Loucy (cell line): ENCODE data around the gene ATG10.

Source experiments
- H2AFZ ChIP-seq: fragments of 200-600 bp; sonication (generic); 2 replicates; pipeline ENCODE4 v1.6.0; 2016; ENCODE audit warnings: antibody characterized with exemption, mild to moderate bottlenecking, low read length, moderate library complexity
- H3F3A ChIP-seq: fragments of 200-600 bp; 2 replicates; pipeline ENCODE4 v1.6.0; 2016; ENCODE audit warnings: antibody characterized with exemption, low read depth, mild to moderate bottlenecking
- H3K27me3 ChIP-seq: fragments of 200-600 bp; sonication (generic); 2 replicates; pipeline ENCODE4 v1.6.1; 2014; ENCODE audit warnings: low read length, mild to moderate bottlenecking; ENCODE audit not compliant: insufficient read depth, poor library complexity, severe bottlenecking
- H3K36me3 ChIP-seq: fragments of 200-600 bp; sonication (generic); 2 replicates; pipeline ENCODE4 v1.6.1; 2016; ENCODE audit warnings: low read length; ENCODE audit not compliant: insufficient read depth
- H3K4me1 ChIP-seq: fragments of 200-600 bp; sonication (generic); 2 replicates; pipeline ENCODE4 v1.5.1; 2014; ENCODE audit warnings: low read length, mild to moderate bottlenecking; ENCODE audit not compliant: insufficient read depth, poor library complexity, severe bottlenecking
- H3K4me2 ChIP-seq: fragments of 200-600 bp; sonication (generic); 2 replicates; pipeline ENCODE4 v1.6.0; 2014; ENCODE audit warnings: antibody characterized with exemption, low read length, low read depth, mild to moderate bottlenecking; ENCODE audit not compliant: poor library complexity, severe bottlenecking
- H3K4me3 ChIP-seq: fragments of 200-600 bp; sonication (generic); 2 replicates; pipeline ENCODE4 v1.5.1; 2014; ENCODE audit warnings: low read length, mild to moderate bottlenecking, mixed read lengths; ENCODE audit not compliant: poor library complexity, severe bottlenecking
- H3K79me2 ChIP-seq: fragments of 200-600 bp; sonication (generic); 2 replicates; pipeline ENCODE4 v1.6.1; 2014; ENCODE audit warnings: low read length; ENCODE audit not compliant: insufficient read depth
- H3K9ac ChIP-seq: fragments of 200-600 bp; sonication (generic); 2 replicates; pipeline ENCODE4 v1.6.0; 2014; ENCODE audit warnings: mild to moderate bottlenecking, low read depth, low read length, moderate library complexity; ENCODE audit not compliant: poor library complexity, severe bottlenecking
- H3K9me2 ChIP-seq: fragments of 200-600 bp; sonication (generic); replicated peaks from 2 replicates; pipeline ENCODE4 v1.6.1; 2016; ENCODE audit warnings: low read depth, low read length, mixed read lengths
- H3K9me3 ChIP-seq: fragments of 200-600 bp; sonication (generic); 2 replicates; pipeline ENCODE4 v1.6.1; 2014; ENCODE audit warnings: mild to moderate bottlenecking, antibody characterized with exemption, low read length, low read depth; ENCODE audit not compliant: insufficient read depth
- H4K20me1 ChIP-seq: fragments of 200-600 bp; sonication (generic); 2 replicates; pipeline ENCODE4 v1.6.0; 2014; ENCODE audit warnings: antibody characterized with exemption, low read length, mild to moderate bottlenecking; ENCODE audit not compliant: insufficient read depth, poor library complexity, severe bottlenecking
- EZH2phosphoT487 ChIP-seq: fragments of 200-600 bp; IDR thresholded peaks from 2 replicates; pipeline ENCODE4 v1.6.1; 2018; ENCODE audit warnings: antibody characterized with exemption, mild to moderate bottlenecking, moderate library complexity, borderline replicate concordance
- TF ChIP-seq, protein P1 (sequence below): fragments of 200-600 bp; sonication (generic); conservative IDR thresholded peaks from 2 replicates; pipeline ENCODE4 v1.5.1; 2014; ENCODE audit warnings: mild to moderate bottlenecking, antibody characterized with exemption, low read length

The ATG10 gene

DNA sequence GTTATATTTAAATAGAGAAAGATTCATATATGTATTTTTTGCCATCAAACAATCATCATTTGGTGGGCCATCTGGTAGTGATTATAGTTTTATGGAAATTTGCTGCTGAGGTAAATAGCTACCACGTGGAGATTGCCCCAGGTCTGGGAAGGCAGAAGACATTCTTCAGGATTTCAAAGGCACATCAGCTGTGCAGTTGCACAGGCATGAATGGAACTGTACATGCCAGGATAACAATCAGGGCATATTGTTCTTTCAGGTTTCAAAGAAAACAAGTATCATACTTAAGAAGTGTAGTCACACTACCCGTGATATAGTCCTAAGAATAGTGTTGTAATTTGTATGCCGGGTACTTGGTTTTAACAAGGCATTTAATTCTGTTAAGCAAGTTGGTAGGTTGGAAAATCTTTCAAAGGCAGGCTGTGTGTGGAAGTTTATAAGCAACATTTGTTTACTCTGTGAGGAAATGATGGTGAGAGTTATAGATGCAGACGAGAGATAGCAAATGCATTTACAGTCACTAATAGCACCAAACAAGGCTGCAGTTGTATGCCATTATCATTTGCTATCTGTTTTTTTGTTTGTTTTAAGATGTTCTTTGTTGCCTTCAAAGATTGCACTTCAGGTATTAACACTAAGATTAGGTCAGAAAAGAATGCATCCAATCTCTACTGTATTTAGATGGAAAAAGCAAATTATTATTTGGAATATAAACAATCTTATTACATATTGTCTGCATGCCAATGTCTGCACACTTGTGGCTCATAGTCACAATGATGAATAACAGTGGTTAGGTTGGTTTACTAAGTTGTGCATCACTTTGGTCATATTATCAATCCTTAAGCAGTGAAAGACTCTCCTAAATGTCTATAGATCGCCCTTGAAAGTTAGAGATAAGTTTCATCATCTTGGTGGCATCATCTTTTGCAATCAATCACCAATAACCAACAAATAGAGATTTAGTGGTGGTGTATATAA is 251.1 kb downstream of the ATG10 start:
- Histone ChIP-seq H3K36me3 (no peaks in the 10 kb centered on the region), H3K4me2 (no peak overlapping the region), H3F3A (no peaks in the 10 kb centered on the region), H3K9me2 (no peaks in the 10 kb centered on the region), H3K79me2 (no peaks in the 10 kb centered on the region), H4K20me1 (no peaks in the 10 kb centered on the region), H3K4me3 (no peak overlapping the region), H3K9me3 (no peaks in the 10 kb centered on the region), H2AFZ (no peak overlapping the region), H3K9ac (no peak overlapping the region), H3K4me1 (peaks cover 11% of the 10 kb centered on the region), H3K27me3 (no peaks in the 10 kb centered on the region)
- TF ChIP-seq, protein P1, sequence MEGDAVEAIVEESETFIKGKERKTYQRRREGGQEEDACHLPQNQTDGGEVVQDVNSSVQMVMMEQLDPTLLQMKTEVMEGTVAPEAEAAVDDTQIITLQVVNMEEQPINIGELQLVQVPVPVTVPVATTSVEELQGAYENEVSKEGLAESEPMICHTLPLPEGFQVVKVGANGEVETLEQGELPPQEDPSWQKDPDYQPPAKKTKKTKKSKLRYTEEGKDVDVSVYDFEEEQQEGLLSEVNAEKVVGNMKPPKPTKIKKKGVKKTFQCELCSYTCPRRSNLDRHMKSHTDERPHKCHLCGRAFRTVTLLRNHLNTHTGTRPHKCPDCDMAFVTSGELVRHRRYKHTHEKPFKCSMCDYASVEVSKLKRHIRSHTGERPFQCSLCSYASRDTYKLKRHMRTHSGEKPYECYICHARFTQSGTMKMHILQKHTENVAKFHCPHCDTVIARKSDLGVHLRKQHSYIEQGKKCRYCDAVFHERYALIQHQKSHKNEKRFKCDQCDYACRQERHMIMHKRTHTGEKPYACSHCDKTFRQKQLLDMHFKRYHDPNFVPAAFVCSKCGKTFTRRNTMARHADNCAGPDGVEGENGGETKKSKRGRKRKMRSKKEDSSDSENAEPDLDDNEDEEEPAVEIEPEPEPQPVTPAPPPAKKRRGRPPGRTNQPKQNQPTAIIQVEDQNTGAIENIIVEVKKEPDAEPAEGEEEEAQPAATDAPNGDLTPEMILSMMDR, result no peak
- no peak for TF ChIP-seq EZH2phosphoT487

DNA sequence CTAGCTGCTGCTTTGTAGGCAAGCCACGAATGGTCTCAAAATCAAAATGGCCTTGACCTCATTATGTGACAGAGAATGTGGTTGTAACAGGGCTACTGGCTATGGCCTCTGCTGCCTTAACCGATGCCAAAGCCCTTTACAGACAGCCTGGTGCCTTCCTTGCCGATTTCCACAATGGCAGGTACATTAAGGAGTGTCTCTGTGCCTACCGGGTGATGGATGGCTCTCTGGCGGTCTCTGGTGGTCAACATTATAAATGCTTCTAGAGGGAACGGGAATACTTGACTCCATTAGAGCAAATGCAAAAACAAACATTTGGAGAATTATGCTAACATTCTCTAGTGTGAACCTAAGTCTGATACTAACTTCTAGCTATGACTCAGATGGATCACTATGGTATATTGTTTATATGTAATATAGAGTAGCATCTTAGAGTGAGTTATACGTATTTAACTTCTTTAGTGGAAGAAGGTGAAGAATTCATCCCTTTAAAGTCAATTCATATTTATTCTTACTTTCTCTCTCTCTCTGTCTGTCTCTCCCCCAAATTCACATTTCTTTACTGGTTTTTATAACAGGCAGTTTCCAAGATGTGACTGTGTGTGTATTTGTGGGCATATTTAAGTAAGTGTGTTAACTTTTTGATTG is 253.8 kb downstream of the ATG10 start:
- H3F3A ChIP-seq, result no peaks in the 10 kb centered on the region
- H4K20me1 ChIP-seq, result no peaks in the 10 kb centered on the region
- H3K4me3 ChIP-seq, result no peak overlapping the region
- peaks cover 11% of the 10 kb centered on the region for H3K4me1 ChIP-seq
- H3K79me2 ChIP-seq, result no peaks in the 10 kb centered on the region
- TF ChIP-seq, protein P1, result peak; percentile 97
- TF ChIP-seq EZH2phosphoT487, result no peak
- no peak overlapping the region for H3K9ac ChIP-seq
- H3K9me3 ChIP-seq, result no peaks in the 10 kb centered on the region
- no peak overlapping the region for H3K4me2 ChIP-seq
- H2AFZ ChIP-seq, result peak overlapping the region; percentile 3; the same call in 1 of the 2 replicates
- no peaks in the 10 kb centered on the region for H3K9me2 ChIP-seq
- no peaks in the 10 kb centered on the region for H3K36me3 ChIP-seq
- H3K27me3 ChIP-seq, result no peaks in the 10 kb centered on the region

DNA sequence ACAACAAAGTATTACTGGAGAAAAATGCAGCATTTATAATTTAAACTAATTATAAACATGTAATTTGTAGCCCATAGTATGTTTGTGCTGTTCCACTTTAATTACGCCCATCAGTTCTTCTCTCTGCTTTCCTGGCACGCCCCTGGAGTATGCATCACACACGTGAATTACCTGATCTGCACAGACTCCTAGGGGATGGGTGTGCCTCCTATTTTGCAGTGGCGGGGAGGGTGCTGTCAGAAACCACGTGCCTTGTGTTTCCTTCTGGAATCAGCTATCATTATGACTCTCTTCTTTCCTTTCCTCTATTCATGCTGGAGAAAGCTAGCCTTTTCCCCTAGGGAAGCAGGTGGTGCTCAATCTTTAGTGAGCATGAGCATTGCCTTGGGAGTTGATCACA is 263.1 kb downstream of the ATG10 start:
- Histone ChIP-seq H3K79me2 (no peaks in the 10 kb centered on the region), H3F3A (no peaks in the 10 kb centered on the region), H3K9ac (no peak overlapping the region), H3K9me2 (no peaks in the 10 kb centered on the region), H4K20me1 (no peaks in the 10 kb centered on the region), H2AFZ (no peak overlapping the region), H3K4me3 (no peak overlapping the region), H3K9me3 (no peaks in the 10 kb centered on the region), H3K4me1 (no peaks in the 10 kb centered on the region), H3K36me3 (no peaks in the 10 kb centered on the region), H3K27me3 (no peaks in the 10 kb centered on the region), H3K4me2 (no peak overlapping the region)
- TF ChIP-seq, protein P1, result no peak
- no peak for TF ChIP-seq EZH2phosphoT487
